Neural progenitor cell (in vitro differentiated cells): ENCODE results near the gene RGS8.

Experiments used
- CTCF ChIP-seq: fragments of 200-600 bp; sonication (generic); IDR thresholded peaks from 2 replicates; pipeline ENCODE4 v1.5.1; 2017; ENCODE audit warnings: antibody characterized with exemption, mild to moderate bottlenecking
- EZH2 ChIP-seq: fragments of 200-600 bp; sonication (generic); IDR thresholded peaks from 2 replicates; pipeline ENCODE4 v1.6.1; 2017; ENCODE audit warnings: antibody characterized with exemption, mild to moderate bottlenecking, moderate library complexity

DNA sequence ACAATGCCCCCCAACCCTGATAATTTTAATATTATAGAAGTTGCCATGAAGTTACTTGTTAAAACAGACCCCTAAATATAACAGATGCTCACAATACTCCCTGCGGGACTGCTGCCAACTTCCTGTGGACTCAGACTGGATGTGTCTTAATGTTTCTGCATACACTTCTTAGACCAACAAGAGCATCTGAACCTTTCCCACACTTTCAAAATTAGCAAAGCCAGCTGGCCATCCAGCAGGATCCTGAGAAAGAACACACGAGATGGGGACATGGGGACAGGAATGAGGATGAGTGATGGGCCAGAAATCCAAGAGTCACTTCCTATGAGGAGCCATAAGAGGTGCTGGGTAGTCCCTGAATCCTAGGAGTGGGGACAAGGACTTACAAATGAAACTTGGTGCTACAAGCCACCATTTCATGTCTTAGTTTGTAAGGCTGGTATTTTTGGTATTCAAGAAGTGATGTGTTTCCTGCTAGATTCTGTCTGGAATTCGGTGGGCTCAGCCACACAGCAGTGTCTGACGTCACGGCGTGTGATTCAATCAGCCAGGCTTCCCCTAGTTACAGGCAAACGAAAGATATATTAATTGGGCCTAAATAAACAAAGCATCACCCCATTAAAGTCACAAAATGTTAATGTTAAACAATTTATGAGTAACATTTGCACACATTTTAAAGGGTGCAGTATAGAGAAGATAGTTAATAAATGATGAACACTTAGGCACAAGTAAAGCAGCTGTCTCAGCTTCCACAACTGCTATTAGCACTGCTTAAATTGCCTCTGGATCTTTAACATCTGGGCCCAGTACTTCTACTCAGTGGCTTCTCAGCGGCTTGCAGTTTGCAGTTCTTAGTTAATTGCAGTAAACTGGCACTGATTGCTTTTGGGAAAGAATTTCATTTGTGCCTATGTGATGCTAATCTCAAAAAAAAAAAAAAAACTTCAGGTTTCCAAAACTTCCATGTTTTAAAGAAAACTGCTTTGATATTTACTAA, 41.2 kb upstream of the RGS8 start:
- TF ChIP-seq CTCF: no peak
- no peak for TF ChIP-seq EZH2
